GM12873 (cell line): ENCODE data around the gene XKR8.

Experiments used
- TF ChIP-seq, protein P1 (sequence below): IDR thresholded peaks from 2 replicates; pipeline ENCODE4 v1.5.1; 2012; ENCODE audit warnings: low read depth, mild to moderate bottlenecking, moderate library complexity, low read length, control low read depth; ENCODE audit not compliant: insufficient read depth; ENCODE audit errors: missing control alignments

XKR8 gene

DNA sequence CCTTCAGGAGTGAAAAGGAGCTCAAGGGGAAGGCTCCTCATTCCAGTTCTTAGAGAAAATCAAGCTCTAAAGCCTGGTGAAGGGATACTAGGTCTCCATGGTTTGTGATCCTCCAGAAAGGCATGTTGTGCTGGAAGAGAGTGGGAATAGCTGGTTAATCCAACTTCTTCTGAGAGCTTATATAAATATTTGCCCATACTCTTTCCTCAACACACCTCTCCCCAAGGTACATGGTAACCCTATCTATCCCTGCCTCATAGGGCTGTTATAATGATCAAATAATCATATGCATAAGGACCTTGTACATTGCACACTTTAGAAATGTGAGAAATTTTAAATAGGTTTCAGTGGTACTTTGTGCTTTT lies 14.6 kb downstream of the XKR8 start:
- TF ChIP-seq, protein P1, sequence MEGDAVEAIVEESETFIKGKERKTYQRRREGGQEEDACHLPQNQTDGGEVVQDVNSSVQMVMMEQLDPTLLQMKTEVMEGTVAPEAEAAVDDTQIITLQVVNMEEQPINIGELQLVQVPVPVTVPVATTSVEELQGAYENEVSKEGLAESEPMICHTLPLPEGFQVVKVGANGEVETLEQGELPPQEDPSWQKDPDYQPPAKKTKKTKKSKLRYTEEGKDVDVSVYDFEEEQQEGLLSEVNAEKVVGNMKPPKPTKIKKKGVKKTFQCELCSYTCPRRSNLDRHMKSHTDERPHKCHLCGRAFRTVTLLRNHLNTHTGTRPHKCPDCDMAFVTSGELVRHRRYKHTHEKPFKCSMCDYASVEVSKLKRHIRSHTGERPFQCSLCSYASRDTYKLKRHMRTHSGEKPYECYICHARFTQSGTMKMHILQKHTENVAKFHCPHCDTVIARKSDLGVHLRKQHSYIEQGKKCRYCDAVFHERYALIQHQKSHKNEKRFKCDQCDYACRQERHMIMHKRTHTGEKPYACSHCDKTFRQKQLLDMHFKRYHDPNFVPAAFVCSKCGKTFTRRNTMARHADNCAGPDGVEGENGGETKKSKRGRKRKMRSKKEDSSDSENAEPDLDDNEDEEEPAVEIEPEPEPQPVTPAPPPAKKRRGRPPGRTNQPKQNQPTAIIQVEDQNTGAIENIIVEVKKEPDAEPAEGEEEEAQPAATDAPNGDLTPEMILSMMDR, result no peak

DNA sequence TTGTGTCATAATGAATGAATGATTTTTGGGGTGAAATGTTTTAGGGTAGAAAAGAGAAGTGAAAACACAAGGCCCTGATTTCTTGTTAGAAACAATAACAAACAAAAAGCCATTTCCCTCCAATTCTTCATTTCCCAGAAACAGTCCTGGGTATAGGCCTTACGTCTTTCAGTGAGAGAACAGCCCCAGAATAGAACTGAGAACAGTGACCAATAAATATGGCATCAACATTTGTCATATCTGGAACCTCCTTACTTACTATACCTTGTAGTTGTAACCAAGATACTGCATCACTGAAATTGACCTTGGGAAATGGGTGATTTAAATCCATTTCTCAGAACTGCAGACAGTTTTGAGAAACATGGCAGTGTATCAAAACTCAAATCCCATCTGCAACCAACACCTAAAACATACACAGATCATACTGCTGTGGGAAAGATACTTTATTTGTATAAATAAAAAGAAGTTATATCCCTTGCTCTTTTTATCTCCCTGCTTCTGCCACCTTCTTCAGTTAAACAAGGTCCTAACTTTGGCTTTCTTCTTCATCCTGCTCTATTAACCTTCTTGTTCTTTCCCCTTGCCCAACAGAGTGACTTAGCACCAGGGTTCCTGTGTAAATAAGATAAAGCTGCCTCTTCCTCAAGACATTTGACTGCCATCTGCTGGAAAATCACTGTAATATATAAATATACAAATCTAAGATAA lies 19.5 kb downstream of the XKR8 start:
- TF ChIP-seq, protein P1, result peak; percentile 38

DNA sequence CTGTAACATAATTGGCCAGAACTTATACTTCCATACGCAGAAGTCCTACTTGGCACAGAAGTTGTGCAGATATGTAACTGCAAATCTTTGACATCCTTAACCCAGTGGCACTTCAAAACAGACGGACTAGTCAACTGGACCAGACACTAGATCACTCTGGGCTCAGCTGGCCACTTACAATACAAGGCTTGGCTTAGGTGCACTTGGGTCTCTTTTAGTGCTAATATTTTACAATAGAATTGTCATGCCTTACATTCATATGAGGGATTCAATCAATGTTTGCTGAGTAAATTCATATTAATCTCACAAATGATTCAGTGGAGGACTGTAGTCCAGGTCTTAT lies 20.1 kb downstream of the XKR8 start:
- TF ChIP-seq, protein P1, result no peak

DNA sequence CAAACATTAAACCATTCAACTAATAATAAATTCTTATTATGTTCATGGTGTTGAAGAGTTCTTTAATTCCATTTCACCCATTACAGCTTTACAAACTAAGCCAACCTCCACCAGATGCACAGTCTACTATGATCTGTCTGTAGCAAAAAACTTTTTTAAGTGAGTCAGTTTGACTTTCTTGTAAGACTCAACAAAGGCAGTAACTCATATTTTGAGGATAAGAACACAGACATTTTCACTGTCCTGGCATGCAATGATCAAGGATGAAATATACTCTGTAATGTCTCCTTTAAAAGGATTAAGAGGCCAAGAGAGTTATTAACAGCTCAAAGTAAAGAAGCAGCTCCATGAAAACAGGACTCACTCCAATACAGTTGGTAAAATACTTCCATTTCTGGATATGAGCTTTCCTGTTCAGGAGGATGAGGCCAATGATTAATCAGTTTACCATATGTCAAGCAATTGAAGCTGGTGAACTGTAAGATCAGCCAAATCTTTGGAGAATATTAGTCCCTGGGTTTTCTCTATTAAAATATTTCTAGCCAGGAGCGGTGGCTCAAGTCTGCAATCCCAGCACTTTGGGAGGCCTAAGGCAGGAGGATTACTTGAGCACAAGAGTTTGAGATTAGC lies 20.6 kb downstream of the XKR8 start:
- TF ChIP-seq, protein P1, result no peak

DNA sequence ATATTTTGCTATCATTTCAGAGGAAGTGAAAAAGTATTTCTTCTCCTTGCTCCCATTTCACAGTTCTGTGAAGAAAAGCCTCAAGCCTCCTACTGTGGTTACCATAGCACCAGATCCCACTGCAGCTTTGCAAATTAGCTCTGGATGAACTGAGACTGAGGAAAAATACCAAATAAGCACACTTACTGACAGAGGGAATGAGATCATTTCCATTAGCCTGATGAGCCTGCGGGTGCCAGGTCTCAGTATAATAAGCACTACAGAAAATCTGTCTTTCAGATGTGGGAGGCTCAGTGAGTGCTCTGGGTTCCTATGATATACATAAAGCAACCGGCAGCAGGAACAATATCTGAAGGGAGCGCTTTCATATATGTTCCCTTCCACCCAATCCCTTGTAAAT lies 21.4 kb downstream of the XKR8 start:
- TF ChIP-seq, protein P1, result no peak

DNA sequence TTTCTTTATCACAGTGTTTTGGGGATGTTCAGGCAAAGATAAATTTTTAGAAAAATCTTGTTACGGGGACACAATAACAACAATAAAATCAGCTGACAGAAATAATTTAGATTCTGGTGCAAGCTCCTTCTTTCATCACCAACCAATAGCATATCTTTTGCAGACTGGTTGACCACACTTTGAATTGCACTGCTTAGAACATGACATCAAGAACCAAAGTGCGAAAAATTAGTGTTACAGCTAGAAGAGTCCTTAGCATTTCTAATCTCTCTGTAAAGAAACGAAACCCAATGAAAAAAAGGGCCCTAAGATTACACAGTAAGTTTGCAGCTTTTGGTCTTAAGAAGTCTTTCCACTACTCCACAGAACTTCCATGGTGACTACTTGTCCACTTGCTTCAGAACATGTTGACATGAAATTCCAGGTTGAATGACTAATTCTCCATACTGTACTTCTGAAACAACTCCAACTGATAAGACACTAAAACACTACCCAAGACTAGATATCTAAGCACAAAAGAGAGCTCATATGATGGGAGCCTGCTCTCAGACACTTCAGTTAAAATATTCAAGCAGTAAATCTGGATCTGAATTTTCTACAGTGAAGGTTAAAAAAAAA lies 31.3 kb downstream of the XKR8 start:
- TF ChIP-seq, protein P1, result no peak

DNA sequence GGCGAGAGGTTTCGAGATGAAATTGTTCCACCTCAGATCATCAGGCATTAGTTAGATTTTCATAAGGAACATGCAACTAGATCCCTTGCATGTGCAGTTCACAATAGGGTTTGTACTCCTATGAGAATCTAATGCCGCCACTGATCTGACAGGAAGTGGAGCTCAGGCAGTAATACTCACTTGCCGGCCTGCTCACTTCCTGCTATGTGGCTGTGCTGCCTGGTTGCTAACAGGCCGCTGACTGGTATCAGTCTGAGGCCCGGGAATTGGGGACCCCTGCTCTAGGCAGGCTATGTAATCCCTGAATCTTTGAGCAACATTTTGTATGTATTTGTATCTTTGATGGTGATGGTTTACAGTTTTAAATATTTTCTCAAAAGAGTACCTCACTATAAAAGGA lies 32.5 kb downstream of the XKR8 start:
- TF ChIP-seq, protein P1, result no peak
